ENCODE measurements around the gene LZTR1. TPM values are rescaled to one million over a fixed set of nuclear protein-coding genes. Genes with fewer than 3 reads are reported as not detected.
"Not testable (repeated sequence)": the region's sequence is repeated elsewhere in the genome, so short reads cannot be mapped to it uniquely, and the experiment has no call there.

LZTR1 gene
- polyA plus RNA-seq, 3 donors from 2014 or later, result 8.1 to 18.4 (median 11.1) TPM

DNA sequence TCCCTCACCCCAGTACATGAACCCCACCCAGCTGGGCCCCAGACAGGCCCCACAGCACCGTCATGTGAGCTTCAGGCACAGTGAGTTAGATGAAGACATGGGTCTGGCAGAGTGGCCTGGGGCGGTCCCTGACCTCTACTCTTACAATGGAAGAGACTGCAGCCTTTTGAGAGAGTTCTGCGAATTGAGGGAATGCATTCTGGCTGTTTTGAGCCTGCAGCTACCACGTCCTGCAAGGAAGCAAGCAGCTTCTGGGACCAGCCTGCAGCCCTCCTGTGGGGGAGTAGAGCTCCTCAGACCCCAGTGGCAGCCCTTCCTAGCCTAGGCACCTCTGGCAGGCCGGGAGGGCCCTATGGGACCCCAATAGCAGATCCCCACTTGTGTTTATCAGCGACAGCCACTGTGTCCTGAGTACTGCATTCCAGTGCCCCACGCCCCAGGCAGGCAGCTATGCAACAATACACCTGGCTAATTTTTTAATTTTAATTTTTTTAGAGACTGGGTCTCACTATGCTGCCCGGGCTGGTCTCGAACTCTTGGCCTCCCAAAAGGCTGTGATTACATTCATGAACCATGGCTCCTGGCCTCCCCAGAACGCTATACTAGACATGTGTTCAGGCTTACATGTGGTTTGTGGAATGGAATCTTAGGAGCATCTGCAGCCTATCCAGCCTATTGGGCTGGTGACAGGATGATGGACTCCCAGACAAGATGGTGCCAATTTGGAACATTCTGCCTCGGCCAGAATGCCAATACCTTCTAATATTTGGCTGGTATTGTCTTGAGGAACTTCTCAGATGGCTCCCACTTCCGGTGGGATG is 51.0 kb downstream of the LZTR1 start:
- Mint-ChIP-seq H3K27me3 (ENCODE audit: low read depth in 3 of 3) (peaks cover 4 to 6% (median 4%) of the 10 kb centered on the region in 3 donors), H3K4me3 (no peak overlapping the region), H3K4me1 (no peaks in the 10 kb centered on the region), H3K9me3 (no peaks in the 10 kb centered on the region), H3K27ac (no peak overlapping the region), H3K36me3 (no peaks in the 10 kb centered on the region)
- DNase-seq, result no peak

DNA sequence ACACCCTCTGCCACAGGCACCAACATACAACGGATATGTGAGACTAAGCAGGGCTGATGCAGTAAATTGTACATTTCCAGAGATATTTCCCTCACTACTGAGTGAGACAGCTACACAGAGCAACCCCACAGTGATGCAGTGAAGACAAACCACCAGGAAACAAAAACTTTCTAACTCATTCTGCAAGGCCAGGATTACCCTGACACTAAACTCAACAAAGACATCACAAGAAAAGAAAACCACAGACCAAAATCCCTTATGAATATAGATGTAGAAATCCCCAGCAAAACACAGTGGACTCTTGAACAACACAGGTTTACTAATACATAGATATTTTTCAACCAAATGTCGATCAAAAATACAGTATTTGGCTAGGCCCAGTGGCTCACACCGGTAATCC is 51.8 kb downstream of the LZTR1 start:
- no peak for DNase-seq
- Mint-ChIP-seq H3K27me3 (ENCODE audit: low read depth in 3 of 3) (peaks cover 4 to 6% (median 4%) of the 10 kb centered on the region in 3 donors), H3K36me3 (no peaks in the 10 kb centered on the region), H3K4me3 (no peak overlapping the region), H3K4me1 (no peaks in the 10 kb centered on the region), H3K9me3 (no peaks in the 10 kb centered on the region), H3K27ac (no peak overlapping the region)

DNA sequence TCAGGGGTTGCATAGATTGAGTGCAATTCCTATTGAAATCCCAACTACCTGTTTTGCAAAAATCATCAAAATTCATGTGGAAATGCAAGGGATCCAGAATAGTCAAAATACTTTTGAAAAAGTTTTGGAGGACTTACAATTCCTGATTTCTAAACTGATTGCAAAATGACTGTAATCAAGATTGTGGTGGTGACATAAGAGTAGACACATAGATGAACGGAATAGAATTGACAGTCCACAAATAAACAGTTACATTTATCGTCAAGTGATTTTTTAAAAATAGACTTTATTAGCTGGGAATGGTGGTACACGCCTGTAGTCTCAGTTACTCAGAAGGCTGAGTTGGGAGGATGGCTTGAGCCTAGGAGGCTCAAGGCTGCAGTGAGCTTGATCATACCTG is 52.9 kb downstream of the LZTR1 start:
- DNase-seq, result no peak
- H3K27ac Mint-ChIP-seq, result no peak overlapping the region
- no peaks in the 10 kb centered on the region for H3K4me1 Mint-ChIP-seq
- no peaks in the 10 kb centered on the region for H3K9me3 Mint-ChIP-seq
- no peaks in the 10 kb centered on the region for H3K36me3 Mint-ChIP-seq
- H3K4me3 Mint-ChIP-seq, result no peak overlapping the region
- peaks cover 4% of the 10 kb centered on the region in 3 donors for H3K27me3 Mint-ChIP-seq (ENCODE audit: low read depth in 3 of 3)

DNA sequence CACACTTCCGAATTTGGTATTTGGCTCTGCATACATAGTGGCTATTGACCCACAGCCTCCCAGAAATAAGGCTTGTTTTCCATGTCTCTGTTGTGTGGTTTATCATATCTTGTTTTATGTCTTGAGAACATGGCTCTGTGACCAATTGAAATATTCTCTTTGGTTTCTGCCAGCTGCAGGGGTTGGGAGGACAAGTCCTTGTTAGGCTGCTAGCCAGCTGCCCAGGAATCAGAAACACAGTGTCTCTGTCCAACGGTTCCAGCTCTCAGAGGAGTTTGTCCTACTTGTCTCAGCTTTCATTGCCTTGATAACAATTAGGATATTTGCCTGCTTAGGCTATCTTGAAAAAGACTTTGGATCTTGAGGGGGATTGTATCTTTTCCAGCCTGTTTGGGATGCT is 56.3 kb downstream of the LZTR1 start:
- Mint-ChIP-seq H3K4me1 (peaks cover 5 to 6% of the 10 kb centered on the region in 2 donors), H3K36me3 (no peaks in the 10 kb centered on the region), H3K27me3 (ENCODE audit: low read depth in 3 of 3) (peaks cover 2 to 5% (median 3%) of the 10 kb centered on the region in 3 donors), H3K9me3 (no peaks in the 10 kb centered on the region), H3K27ac (no peak overlapping the region), H3K4me3 (no peak overlapping the region)
- DNase-seq, result no peak

DNA sequence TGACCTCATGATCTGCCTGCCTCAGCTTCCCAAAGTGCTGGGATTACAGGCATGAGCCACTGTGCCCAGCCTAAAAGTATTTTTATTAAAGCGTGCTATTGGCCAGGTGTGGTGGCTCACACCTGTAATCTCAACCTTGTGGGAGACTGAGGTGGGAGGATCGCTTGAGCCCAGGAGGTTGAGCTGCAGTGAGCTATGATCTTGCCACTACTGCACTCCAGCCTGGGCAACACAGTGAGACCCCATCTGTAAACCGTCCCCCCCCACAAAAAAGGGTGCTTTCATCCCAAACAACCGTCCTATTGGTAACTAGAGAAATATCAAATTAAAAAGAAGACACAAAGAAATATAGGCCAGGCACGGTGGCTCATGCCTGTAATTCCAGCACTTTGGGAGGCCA is 57.1 kb downstream of the LZTR1 start:
- not testable (repeated sequence) for H3K4me1 Mint-ChIP-seq; H3K36me3 Mint-ChIP-seq; H3K9me3 Mint-ChIP-seq; H3K27me3 Mint-ChIP-seq (ENCODE audit: low read depth in 3 of 3); DNase-seq; H3K27ac Mint-ChIP-seq; H3K4me3 Mint-ChIP-seq

DNA sequence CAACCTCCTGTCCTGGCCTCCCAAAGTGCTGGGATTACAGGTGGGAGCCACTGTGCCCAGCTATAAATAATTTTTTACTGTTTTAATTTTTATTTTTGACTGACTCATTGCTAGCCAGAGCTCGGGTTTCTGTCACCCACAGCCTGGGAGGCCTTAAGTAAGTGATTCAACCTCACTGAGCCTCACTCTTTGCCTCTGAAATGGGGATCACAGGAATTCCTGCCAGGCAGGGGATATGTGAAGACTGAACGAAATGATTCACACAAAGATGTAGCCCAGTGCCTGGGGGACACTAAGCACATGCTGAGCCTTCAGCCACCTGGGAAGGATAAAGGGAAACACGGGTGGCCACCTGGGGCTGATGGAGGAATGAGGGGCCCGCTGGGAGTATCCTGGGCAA is 59.8 kb downstream of the LZTR1 start:
- Mint-ChIP-seq H3K4me1 (peaks cover 24 to 27% of the 10 kb centered on the region in 2 donors), H3K9me3 (no peaks in the 10 kb centered on the region), H3K4me3 (no peak overlapping the region), H3K27ac (no peak overlapping the region), H3K27me3 (ENCODE audit: low read depth in 3 of 3) (peaks cover 5 to 15% (median 10%) of the 10 kb centered on the region in 3 donors), H3K36me3 (no peaks in the 10 kb centered on the region)
- no peak for DNase-seq

DNA sequence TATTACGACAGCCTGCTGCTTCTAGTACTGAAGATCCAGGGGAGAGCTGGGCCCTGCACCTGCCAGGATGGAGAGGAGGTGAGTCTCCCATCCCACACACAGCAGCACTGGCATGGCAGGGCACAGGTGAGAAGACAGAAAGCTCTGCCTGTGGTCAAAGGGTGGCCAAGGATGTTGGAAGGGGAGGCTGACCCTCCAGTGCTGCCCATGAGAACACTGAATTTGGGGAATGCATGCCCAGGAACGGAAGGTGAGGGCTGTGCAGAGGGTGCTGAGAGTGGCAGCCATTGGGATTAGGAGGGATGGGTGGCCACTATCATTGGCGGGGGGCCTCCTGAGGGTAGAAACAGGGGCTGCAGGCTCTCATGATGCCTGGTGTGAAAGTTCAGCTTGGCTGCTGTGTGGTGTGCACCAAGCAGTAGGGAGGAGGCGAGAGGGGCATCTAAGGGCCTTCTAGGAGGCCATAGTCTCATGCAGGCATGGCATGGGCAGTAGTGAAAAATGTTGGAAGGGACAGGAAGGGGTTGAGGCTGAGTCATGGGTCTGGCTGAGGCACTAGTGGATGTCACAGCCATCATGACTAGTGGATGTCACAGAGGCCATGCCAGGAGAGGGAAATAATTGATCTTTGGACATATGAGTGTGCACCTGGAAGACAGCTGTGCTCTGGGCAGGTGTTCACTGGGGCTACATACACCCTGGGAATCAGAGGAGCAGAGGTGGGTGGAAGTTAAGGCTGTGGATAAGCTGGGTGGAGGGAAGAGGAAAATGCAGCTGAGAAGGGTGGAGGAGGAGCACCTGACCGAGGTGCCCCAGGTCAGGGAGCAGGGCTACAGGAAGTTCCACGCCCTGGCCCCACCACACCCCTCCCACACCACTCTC is 61.1 kb downstream of the LZTR1 start:
- peak overlapping the region in 3 of 6 donors; percentile 44 to 83 (median 53) for H3K27ac Mint-ChIP-seq
- H3K9me3 Mint-ChIP-seq, result no peaks in the 10 kb centered on the region
- DNase-seq, result no peak
- peaks cover 5 to 15% (median 10%) of the 10 kb centered on the region in 3 donors for H3K27me3 Mint-ChIP-seq (ENCODE audit: low read depth in 3 of 3)
- H3K36me3 Mint-ChIP-seq, result no peaks in the 10 kb centered on the region
- peak overlapping the region in 1 of 5 donors; percentile 6 for H3K4me3 Mint-ChIP-seq
- H3K4me1 Mint-ChIP-seq, result peaks cover 24 to 27% of the 10 kb centered on the region in 2 donors

DNA sequence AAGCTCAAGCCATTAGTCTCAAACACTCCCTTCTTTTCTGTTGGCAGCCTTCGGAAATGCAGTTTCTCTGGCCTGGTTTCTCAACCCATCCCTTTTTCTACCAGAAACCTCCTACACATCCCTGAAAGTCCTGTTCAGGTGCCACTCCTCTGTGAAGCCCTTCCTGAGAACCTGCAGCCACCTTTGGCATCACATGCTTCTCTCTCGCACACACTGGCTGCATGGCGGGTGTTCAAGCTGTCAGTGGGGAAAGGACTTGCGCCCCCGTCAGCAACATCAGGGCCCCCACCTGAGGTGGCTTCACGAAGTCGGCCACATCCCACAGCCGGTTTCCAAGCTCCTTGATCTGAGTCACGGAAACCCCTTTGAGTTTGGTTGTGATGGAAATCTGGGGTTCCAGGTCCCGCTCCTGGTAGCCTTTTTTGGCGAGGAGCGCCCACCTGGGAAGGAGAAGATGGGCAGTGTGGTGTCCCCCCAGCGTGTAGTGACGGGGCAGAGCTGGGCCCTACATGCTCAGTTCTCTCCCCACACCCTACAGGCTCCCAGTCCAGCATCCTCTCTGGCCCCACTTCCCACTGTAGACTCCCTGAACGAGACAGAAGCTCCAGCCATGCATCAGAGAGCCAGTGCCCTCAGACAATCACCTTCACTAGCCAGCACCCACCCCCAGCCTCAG is 61.9 kb downstream of the LZTR1 start:
- Mint-ChIP-seq H3K27me3 (ENCODE audit: low read depth in 3 of 3) (peaks cover 5 to 15% (median 10%) of the 10 kb centered on the region in 3 donors), H3K4me3 (no peak overlapping the region), H3K27ac (peak overlapping the region in 1 of 6 donors; percentile 44), H3K9me3 (no peaks in the 10 kb centered on the region), H3K4me1 (peaks cover 24 to 27% of the 10 kb centered on the region in 2 donors), H3K36me3 (no peaks in the 10 kb centered on the region)
- DNase-seq, result no peak

DNA sequence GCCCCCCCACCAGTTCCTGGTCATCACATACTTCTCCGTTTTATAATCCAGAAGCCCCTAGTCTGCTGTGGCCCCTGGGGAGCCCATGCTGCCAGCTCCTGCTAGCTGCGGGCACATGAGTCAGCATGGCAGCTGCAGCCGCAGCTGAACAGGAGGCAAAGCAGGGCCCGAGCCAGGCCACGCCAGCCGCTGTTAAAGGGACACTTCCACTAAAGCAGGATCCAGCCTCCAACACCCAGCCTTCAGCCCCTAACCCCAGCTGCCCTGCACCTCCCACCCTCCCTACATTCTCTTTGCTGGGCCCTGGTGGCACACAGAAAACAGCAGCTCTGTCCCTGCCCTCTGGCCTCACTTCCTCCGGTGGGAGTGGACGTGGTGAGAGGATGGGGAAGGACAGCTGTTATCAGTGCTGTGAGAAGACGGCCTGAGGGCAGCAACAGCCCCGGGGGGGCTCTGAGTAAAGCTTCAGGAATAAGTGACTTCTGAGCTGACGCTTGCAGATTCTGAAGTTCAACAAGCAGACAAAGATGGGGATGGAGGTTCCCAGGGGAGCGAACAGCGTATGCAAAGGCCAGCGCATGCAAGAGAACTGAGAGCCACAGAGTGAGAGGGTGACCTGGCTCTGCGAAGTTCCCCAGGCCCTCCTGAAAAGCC is 63.0 kb downstream of the LZTR1 start:
- H3K36me3 Mint-ChIP-seq, result no peaks in the 10 kb centered on the region
- peak overlapping the region; percentile 67 to 80 (median 71) for H3K4me3 Mint-ChIP-seq
- H3K27me3 Mint-ChIP-seq (ENCODE audit: low read depth in 3 of 3), result peaks cover 5 to 15% (median 10%) of the 10 kb centered on the region in 3 donors
- peaks cover 24 to 27% of the 10 kb centered on the region in 2 donors for H3K4me1 Mint-ChIP-seq
- peak overlapping the region in 5 of 6 donors; percentile 84 to 93 (median 91) for H3K27ac Mint-ChIP-seq
- no peaks in the 10 kb centered on the region for H3K9me3 Mint-ChIP-seq
- no peak for DNase-seq

DNA sequence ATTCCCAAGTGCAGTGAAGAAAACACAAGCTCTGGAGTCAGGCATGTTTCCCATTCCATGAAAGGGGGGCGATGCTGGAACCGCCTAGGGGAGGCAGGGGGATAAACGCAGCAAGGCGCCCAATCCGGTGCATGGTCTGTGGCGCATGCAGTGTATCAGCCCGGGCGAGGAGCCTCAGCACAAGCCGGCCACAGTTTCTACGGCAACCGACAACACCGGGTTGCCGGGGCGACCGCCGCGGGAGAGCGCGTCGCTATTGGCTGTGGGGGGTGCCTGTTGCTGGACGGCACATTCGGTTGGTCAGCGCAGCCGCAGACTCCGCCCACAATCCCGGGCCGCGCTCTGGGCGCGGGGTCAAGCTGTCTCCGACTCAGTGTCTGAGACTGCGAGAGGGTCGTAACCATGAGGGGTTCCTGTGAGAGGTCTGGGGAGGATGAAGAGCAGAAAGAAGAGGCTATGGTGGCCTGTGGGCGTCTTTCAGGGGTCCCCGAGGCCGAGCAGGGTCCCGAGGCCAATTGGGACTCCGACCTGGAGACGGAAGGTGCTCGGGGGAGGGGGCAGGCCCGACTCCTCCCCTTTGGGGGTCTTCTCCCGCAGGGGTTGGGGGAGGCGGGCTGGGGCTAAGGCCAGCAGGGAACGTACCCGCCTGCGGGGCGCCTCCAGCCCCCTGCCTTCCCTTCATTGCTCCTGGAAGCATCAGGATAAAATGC is 63.6 kb downstream of the LZTR1 start, which contains the start of gene LRRC74B:
Gene LRRC74B, plus strand, starts transcription at position 362 of the 710 bp plus-strand sequence. Its CDS starts 41 bp downstream, at position 403.
- no peaks in the 10 kb centered on the region for H3K9me3 Mint-ChIP-seq
- no peaks in the 10 kb centered on the region for H3K36me3 Mint-ChIP-seq
- H3K4me3 Mint-ChIP-seq, result peak within 1 kb of the TSS; percentile 67 to 80 (median 71)
- peak within 1 kb of the TSS in 5 of 6 donors; percentile 84 to 93 (median 91) for H3K27ac Mint-ChIP-seq
- peaks cover 5 to 15% (median 10%) of the 10 kb centered on the region in 3 donors for H3K27me3 Mint-ChIP-seq (ENCODE audit: low read depth in 3 of 3)
- peak; percentile 78 to 83 (median 80) for DNase-seq
- H3K4me1 Mint-ChIP-seq, result peaks cover 24 to 27% of the 10 kb centered on the region in 2 donors

DNA sequence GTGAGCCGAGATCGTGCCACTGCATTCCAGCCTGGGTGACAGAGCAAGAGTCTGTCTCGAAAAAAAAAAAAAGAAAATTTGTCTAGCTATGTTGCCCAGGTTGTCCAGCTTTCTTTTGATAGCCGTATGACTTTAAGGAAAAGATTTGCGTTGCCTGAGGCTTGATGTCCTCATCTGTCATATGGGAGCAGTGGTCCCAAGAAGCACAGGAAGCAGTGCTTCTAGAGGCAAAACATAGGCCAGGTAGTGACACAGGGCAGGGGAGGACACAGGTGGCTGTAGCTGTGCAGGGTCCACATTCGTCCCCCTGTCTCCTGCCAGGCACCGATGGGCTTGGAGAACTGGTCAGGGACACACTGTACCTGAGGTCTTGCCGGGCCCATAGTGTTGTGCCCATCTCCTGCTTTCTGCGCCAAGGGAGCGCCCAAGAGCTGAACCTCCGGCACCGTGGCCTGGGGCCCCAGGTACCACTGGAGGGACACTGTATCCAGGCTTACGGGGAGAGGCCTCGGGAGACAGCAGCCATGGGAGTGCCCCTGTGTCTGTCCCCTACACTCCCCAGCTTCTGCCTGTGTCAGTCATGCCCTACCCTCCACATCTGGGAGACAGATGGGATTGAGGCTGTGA is 65.1 kb downstream of the LZTR1 start:
- Mint-ChIP-seq H3K36me3 (no peaks in the 10 kb centered on the region), H3K9me3 (no peaks in the 10 kb centered on the region), H3K4me3 (no peak overlapping the region), H3K27ac (peak overlapping the region in 2 of 6 donors; percentile 31 to 34), H3K27me3 (ENCODE audit: low read depth in 3 of 3) (peaks cover 5 to 15% (median 10%) of the 10 kb centered on the region in 3 donors), H3K4me1 (peaks cover 24 to 27% of the 10 kb centered on the region in 2 donors)
- no peak for DNase-seq

DNA sequence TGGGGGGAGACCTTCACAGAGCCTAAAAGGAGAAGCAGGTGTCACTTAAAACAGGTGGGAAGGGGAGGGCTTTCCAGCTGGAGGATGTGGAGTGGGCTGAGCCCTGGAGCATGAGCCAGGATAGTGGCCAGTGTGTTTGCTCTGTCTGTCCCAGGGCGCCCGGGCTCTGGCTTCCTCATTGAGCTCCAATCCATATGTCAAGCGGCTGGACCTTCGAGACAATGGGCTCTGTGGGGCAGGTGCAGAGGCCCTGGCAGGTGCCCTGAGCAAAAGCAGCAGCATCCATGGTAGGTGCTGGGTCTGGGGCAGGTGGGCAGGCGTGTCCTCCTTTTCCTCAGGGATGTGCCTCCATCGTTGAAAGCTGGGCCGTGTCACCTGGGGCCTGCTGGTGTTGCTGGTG is 65.6 kb downstream of the LZTR1 start:
- Mint-ChIP-seq H3K9me3 (no peaks in the 10 kb centered on the region), H3K4me1 (peaks cover 24 to 27% of the 10 kb centered on the region in 2 donors), H3K36me3 (no peaks in the 10 kb centered on the region), H3K4me3 (no peak overlapping the region), H3K27me3 (ENCODE audit: low read depth in 3 of 3) (peaks cover 5 to 15% (median 10%) of the 10 kb centered on the region in 3 donors), H3K27ac (peak overlapping the region in 1 of 6 donors; percentile 34)
- no peak for DNase-seq

Measured in immature natural killer cell (primary cell).